Measurements from ENCODE around the gene TEKTIP1.

Gene TEKTIP1

DNA sequence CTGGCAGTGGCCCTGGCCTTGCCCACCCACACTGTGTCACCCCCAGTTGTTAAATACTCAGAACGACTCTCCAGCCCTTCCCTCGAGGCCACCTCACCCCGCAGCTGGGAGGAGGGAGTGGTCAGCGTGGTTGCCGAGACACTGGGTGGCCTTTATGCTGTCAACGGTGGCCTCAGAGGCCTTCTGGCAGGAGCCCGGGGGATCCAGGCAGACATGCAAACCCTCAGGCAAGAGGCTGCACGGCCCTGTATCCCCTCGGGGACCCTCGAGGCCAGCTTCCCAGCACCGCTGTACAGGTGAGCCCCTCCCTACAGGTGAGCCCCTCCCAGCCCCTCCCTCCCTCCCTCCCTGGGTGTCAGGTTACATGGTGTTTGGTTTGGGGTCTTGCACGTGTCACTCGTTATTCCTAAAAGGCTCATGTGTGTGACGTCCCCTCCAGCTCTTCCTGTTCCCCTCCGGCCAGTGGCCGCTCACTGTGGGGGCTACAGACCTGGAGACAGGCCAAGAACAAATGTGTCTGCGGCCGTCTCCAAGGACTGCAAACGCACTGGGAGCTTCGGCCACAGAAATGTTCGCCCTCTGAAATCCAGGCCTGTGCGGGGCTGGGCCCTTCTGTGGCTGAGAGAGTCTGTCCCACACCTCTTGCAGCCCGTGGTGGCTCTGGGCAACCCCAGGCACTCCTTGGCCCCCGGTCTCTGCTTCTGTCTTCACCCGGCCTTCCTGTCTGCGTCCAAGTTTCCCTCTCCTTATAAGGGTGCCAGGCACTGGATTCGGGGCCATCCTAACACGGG lies at the start of gene TEKTIP1:
TSS of gene TEKTIP1 (plus strand) at position 210 of the 791 bp plus-strand sequence. CDS start at position 214, 4 bp downstream.
- no peak for DNase-seq (ENCODE audit: low read depth, low spot score)

DNA sequence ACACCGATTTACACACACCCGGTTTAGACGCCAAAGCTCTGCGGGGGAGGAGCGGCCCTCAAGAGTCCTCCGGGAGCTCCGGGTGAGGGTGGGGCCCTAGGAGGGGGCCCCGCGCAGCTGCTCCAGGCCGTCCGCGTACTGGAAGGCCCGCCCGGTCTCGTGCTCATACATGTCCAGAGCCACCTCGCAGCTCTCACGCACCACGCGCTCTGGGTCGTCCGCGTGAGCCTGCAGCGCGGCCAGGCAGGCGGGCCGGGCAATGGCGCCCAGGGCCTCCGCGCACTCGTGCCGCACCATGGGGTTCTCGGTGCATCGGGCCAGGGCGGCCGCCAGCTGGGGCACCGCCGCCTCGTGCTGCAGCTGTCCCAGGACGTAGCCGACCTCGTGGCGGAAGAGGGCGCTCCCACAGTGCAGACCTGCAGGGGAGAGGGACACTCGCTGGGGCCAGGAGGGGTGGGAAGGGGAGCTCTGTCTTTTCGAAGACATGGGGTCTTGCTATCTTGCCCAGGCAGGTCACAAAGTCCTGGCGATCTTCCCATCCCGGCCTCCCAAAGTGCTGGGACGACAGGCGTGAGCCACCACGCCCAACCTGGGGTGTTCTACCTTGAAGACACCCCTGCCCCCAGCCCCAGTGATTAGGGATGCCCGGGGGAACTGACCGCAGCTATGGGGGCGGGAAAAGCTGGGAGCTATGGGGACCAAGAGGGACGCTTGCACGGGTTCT lies 47.4 kb upstream of the TEKTIP1 start:
- no peak for DNase-seq (ENCODE audit: low read depth, low spot score)

DNA sequence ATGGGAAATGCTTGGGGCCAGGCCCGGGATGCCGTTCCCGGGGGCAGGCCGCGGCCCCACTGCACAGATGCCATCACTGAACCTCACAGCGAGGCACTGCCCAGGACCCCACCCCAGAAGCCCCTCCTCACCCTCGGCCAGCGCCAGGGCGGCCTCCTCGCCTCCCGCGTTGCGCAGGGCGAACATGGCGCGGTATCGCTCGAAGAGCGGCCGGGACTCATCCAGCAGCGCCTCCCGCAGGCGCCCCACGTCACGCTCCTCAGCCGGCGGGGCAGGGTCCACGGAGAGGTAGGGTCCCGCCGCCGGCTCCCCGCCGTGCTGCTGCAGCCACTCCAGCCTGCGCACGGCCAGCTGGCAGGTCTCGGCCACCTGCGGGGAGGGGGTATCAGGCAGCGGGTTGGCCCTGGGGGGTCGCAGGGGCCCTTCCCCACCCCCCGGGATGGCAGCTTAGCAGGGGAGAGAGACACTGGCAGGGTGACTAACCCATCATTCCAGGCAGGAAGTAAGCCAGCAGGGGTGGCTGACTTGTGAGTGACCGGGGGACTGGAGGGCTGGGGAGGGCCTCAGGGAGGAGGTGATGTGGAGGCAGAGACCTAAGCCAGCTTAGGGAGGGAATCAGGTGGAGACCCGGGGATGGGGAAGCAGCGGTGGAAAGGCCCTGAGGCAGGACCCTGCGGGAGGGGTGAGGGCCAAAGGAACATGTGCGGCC lies 46.7 kb upstream of the TEKTIP1 start:
- DNase-seq (ENCODE audit: low read depth, low spot score), result no peak

DNA sequence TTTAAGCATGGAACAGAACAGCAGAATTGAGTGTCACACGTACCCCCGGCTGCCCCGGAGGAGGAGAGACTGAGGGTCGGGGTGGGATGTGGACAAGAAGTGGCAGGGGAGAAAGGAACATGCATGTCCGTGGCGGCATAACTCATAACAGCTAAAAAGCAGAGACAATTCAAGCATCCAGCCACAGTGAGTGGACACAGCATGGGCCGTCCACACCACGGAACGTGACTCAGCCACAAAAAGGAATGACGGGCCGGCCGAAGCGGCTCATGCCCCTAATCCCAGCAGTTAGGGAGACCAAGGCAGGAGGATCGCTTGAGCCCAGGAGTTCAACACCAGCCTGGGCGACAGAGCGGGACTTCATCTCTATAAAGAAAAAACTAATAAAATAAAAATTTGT lies 46.1 kb upstream of the TEKTIP1 start:
- no peak for DNase-seq (ENCODE audit: low read depth, low spot score)

GRCh38 chr19:3493651-3494050 lies 45.3 kb upstream of the TEKTIP1 start:
- no peak for DNase-seq (ENCODE audit: low read depth, low spot score)

GRCh38 chr19:3494051-3494450 lies 44.9 kb upstream of the TEKTIP1 start:
- DNase-seq (ENCODE audit: low read depth, low spot score), result no peak

- DNase-seq (ENCODE audit: low read depth, low spot score), result no peak
Observed at GRCh38 chr19:3494559-3494958, 44.4 kb upstream of the TEKTIP1 start.

GRCh38 chr19:3496392-3497273 lies 42.3 kb upstream of the TEKTIP1 start:
- no peak for DNase-seq (ENCODE audit: low read depth, low spot score)

GRCh38 chr19:3497757-3498520 lies 41.0 kb upstream of the TEKTIP1 start:
- DNase-seq (ENCODE audit: low read depth, low spot score), result no peak

DNA sequence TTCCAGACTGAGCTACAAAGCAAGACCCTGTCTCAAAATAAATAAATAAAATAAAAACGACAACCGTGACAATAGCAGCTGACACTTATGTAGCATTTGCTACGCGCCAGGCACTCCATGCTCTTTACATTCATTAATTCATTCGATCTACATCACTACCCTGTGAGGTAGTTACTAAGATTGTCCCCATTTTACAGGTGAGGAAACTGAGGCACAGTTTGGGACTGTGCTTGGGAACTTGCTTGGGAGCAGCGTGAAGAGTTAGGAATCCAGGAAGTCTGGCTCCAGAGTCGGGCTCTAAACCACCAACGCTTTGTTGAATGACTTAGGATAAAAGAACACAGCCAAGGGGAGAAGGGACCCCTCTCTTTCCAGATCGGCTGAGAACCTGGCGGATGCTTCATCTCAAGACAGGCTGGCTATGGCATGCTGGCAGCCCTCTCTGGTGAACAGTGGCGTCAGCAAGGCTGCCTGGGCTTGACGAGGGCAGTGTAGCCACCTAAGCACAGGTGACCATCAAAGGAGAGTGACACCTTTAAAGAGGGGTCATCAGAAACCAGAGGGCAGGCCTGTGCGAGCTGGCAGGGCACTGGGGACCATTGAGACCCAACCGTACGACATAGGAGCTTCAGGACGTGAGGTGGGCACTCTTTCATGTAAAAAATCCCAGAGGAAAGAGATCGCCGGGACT lies 39.1 kb upstream of the TEKTIP1 start:
- no peak for DNase-seq (ENCODE audit: low read depth, low spot score)

- DNase-seq (ENCODE audit: low read depth, low spot score), result peak; percentile 90
Observed at GRCh38 chr19:3500429-3501101, 38.4 kb upstream of the TEKTIP1 start, which contains the start of gene DOHH. DOHH (minus strand) TSS chr19:3500674; CDS start chr19:3496814, 3,860 bp downstream.

GRCh38 chr19:3501780-3502179 lies 37.2 kb upstream of the TEKTIP1 start:
- DNase-seq (ENCODE audit: low read depth, low spot score), result no peak

DNA sequence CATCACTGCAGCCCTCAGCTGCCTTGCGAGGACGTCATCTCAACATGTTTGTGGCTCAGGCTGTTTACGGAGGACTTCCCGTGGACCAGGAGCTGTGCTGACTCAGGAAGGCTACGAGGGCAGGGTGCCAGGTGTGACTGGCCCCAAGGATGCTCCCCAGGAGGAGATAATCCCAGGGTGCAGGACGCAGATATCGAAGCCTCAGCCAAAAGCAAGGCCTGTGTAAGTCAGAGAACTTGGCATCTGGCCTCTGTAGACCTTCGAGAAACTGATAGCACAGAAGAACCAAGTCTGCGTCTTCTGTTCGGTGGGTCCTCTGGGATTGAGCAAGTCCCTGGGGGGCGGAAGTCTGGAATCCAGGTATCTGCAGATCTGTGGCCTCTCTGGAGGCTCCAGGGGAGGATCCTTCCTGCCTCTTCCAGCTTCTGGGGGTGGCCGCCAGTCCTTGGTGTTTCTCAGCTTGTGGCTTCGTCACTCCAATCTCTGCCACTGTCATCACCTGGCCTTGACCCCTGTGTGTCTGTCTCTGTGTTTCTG lies 35.9 kb upstream of the TEKTIP1 start:
- no peak for DNase-seq (ENCODE audit: low read depth, low spot score)

- DNase-seq (ENCODE audit: low read depth, low spot score), result no peak
Observed at GRCh38 chr19:3504735-3505134, 34.2 kb upstream of the TEKTIP1 start.

DNA sequence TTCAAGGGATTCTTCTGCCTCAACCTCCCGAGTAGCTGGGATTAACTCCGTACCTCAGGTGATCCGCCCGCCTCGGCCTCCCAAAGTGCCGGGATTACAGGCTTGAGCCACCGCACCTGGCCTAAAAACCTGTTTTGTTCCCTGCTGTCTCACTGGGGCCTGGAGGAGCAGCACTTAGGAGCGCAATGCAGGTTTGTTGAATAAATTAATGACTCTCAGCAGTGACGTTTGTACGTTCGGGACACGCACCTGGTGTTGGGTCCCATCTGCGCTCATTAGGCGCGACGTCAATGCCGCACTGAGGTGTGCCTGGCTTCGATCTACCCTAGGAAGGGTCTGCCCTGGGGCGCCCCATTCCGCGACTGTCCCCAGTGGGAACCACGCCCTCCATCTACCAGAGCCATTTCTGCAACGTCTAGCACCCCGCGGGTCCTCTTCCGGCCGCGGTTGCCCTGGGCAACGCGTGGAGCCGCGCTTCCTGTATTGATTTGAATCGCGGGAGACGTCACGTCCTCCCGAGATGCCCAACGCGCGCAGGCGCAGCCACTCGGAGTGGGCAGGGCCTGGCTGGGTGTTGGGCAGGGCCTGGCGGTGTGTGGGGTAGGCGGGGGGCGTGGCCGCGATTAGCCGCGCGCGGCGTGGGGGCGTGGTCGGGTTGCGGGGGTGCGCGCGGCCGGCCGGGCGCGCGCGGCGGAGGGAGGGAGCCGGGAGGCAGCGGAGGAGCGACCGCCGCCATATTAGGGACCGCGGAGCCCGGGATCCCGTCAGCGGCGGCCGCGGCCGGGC lies 33.2 kb upstream of the TEKTIP1 start, which contains the start of gene FZR1:
TSS of gene FZR1 (plus strand) at position 714 of the 786 bp plus-strand sequence. CDS start 16,679 bp downstream, outside the sequence.
- DNase-seq (ENCODE audit: low read depth, low spot score), result peak; percentile 93

DNA sequence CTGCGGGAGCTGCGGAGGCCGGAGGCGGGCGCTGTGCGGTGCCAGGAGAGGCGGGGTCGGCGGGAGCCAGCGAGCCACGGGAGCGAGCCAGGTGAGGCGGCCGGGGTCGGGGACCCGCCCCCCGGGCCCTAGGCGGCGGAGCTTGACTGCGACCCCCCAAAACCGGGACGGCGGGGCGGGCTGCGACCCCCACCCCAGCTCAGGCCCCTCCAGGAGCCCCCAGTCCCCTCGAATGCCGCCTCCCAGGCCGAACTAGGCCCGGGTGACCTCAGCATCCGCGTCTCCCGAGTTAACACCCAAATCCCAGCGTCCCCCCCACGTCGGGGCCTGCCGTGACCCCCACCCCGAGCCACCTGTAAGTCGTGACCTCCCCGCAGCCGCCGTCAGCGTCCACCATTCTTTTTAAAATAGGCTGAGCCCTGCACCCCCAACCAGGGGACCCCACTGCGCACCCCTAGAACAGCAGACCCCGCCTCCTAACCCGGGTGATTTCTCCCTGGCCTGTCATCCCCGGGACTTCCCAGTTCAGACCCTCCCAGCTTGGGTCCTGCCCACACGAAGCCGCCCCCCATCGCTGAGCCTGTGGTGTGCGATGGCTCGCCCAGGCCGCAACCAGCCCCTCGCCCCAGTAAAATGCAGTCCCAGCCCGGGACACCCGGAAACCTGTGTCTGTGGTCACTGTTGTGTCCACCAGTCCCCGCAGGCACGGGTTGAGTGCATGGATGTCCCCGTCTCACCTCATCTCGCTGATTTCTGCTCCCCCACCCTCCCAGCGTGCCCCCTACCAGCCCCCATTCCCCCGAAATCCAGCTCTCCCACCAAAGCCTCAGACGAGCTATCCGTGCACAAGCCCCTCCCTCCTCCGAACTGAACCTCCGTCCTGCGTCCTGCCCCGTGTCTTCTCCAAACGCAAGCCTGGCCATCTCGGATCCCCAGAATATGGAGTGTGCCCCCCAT lies 32.3 kb upstream of the TEKTIP1 start:
- DNase-seq (ENCODE audit: low read depth, low spot score), result no peak
